NT2/D1 (cell line): ENCODE measurements around the gene LYRM4.

ENCODE experiments used
- SUZ12 ChIP-seq: IDR thresholded peaks from 2 replicates; pipeline ENCODE4 v1.6.1; 2011; ENCODE audit not compliant: insufficient read length, insufficient read depth; ENCODE audit errors: extremely low read depth
- YY1 ChIP-seq: IDR thresholded peaks from 2 replicates; pipeline ENCODE4 v1.6.1; 2011; ENCODE audit not compliant: insufficient read length, insufficient read depth
- ZNF274 ChIP-seq: IDR thresholded peaks from 2 replicates; pipeline ENCODE4 v1.6.1; 2011; ENCODE audit warnings: mild to moderate bottlenecking, low read depth, low read length

DNA sequence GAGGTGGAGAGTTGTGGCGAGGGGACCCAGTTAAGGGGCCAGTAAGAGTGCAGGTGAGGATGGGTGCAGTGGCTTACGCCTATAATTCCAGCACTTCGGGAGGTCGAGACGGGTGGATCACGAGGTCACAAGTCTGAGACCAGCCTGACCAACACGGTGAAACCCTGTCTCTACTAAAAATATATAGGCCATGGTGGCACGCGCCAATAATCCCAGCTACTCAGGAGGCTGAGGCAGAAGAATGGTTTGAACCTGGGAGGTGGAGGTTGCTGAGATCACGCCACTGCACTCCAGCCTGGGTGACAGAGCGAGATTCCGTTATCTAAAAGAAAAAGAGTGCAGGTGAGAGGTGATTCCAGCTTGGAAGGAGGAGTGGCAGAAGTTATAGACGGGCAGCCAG, 147.7 kb downstream of the LYRM4 start:
- TF ChIP-seq YY1 (no peak), ZNF274 (no peak), SUZ12 (no peak)
